ENCODE data around the gene TTBK2.

- TF ChIP-seq CTCF (IDR thresholded peaks at IDR 0.05; ENCODE audit: insufficient read depth, low read length) = no peak
- no peak for TF ChIP-seq REST (IDR thresholded peaks at IDR 0.05; ENCODE audit: insufficient replicate concordance, low read depth)
These were observed 11.3 kb upstream of the TTBK2 start for GRCh38 chr15:42931702-42932486.
